GM19351 (cell line): ENCODE measurements around the gene GHRHR.

Source experiments
- ATAC-seq: cut with Tn5 transposase; IDR thresholded peaks from one replicate; pipeline ENCODE4 v1.9.1; 2021; ENCODE audit warnings: mild to moderate bottlenecking, moderate library complexity; ENCODE audit not compliant: unreplicated experiment

The GHRHR gene

DNA sequence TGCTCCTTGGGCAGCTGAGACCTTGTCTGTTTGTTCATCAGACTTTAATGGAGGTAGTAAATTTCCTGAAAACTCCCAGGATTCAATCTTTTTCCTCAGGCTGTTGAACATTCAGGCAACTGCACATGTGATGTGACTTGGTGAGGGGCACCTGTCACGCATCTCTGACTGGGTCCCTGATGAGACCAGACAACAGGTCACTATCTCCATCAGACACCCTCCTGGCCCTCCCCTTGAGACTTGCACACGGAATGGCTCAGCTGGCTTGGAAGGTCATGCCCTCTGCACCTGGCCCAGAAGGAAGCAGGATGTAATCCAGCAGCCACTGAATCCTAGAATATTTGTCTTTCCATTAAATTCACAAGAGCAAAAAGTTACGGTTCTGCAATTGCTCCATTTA lies 36.2 kb upstream of the GHRHR start:
- ATAC-seq = no peak

- ATAC-seq = no peak
These were observed 35.4 kb upstream of the GHRHR start for GRCh38 chr7:30928254-30928872.

DNA sequence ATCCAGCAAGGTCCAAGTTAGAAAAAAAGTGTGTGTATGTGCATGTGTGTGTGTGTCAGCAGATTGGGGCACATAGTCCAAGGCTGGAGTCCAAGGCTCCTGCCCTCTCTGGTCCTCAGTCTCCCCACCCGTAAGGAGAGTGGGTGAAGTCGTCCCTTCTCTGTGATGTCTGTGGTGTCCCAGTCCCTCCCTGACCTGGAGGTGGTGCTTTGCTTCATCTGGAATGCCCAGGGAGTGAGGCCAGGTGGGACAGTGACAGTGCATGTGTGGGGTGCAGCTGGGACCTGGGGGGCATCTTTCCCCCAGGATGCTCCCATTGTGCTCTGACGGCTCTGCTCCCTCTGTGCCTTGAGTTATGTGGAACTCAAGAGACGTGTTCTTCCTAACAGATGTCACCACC lies 34.1 kb upstream of the GHRHR start:
- no peak for ATAC-seq

GRCh38 chr7:30930621-30931020 lies 33.1 kb upstream of the GHRHR start:
- no peak for ATAC-seq

DNA sequence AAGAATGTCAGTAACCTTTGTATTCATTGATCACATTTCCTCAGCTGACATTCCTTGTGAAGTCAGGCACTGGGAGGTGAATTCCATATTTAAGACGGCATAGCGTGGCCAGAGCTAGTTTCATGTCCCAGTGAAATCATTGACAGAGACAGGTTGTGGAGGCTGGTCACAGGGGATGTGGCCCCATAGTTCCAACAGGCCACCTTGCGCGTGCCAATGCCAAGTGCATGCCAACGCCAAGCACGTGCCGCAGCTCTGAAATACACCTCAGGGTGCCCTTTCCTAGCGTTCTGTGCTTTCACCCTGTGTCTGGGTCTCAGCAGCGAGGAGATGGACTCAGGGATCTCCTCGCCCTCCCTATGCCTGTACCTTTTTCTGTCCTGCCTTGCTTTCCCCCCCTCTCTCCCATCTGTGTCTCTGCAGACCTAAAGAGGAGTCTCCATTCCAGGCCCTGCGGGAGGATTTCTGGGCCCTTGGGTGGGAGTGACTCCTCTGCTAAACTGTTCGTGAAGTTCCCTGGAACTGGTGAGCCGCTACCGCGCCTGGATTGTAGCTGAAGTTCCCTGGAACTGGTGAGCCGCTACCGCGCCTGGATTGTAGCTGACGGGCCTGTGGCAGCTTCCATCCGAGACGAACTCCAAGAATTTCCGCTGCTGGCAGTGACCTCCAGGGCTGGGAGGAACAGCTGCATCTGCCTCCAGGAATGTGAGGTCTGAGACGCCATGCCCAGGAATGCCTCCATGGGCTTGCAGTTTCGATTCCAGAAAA lies 32.4 kb upstream of the GHRHR start:
- no peak for ATAC-seq

DNA sequence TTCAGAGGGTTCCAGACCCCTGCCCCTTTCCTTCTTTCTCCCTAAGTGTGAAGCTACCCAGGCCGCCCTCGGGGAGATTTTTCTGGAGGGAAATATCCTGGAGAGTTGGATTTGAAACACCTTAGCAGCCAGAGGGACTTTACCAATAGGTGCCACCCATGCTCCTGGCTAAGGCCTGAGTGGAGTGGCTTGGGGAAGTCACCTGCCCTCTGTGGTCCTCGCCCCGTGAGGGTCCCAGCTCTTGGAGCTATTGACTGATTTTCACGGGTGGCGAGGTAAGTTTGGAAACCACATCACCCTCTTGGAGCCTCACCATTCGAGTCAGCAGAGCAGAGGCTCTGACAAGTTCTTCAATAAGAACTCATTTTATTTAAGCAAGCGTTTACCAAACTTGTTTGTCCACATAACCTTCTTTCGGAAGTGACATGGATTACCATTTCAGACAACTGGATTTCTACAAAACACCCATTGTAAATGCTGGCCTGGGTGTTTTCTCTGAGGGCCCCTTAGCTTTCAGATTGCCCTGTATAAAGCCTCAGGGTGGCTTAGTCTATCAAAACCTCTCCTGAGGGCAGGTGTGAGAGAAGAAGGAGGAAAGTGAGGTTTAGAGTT lies 31.7 kb upstream of the GHRHR start:
- no peak for ATAC-seq

DNA sequence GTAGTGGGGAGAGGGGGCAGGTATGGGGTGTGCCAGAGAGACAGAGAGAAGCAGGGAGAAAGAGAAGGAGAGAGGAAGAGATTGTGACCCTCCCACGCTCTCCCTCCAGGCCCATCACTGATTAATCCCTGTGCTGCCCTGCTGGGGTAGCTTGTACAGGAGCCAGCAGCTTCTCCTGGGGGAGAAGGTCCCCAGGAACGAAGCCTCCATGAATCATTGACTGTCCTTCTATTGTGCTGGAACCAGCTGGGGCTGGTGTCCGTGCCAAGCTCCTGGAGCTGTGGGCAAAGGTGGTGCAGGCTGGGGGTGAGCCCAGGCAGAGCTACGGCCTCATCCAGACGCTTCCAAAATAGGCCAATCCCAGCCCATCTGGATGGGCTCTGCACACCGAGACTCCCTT lies 31.2 kb upstream of the GHRHR start:
- ATAC-seq = no peak

GRCh38 chr7:30933124-30933974 lies 30.4 kb upstream of the GHRHR start:
- ATAC-seq = no peak

DNA sequence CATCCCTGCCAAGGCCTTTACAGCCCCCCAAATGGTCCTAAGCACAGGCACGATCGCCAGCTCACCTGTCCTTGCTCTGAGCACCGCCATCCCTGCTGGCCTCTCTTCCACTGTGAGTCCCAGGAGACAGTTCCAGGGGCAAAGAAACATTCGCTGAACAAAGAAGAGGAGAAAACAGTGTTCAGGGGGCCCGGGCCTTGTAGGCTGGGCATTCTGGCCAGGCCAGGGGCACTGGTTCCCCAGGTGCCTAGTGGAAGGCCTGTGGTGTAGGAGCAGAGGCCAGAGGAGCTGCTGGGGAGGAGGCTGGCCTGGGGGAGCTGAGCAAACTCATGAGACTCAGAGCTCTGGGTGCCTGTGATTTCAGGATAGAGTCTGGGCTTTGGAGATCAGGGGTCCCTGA lies 29.5 kb upstream of the GHRHR start:
- no peak for ATAC-seq

DNA sequence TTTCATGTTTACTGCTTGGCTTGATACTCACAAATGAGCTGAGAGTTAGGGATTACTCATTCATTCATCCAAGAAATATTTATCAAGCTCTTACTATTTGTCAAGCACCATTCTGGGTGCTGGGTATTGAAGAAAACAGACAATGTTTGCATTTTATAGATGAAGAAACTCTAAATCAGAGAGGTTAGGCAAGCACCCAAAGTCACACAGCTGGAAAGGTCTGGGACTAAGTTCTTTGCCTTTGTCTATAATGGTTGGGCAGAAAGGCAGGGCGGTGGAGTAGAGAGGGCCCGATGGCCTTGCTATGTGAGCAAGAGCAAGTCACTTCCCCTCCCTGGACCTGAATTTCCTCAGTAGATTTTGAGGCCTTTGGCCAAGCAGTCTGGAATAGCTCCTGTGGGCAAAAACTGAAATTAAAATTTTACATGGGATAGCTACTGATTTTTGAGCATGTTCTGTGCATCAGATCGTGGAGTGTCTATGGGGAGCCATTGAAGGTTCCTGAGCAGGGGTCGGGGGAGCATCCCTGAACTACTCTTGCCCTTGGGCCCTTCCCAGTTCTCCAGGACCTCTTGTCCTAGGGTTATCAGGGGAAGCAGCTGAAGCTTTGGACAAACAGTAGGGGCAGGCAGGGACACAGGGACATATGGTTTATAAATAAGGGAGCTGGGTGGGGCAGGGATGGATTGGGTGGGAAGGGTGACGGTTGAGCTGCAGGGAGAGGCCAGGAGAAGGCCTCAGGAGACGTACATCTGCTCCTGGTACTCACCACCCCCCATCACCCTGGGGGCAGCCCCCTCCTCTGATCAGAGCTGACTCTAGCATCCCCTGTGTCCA lies 28.8 kb upstream of the GHRHR start:
- ATAC-seq = no peak

GRCh38 chr7:30935569-30935877 lies 28.2 kb upstream of the GHRHR start:
- ATAC-seq = no peak

DNA sequence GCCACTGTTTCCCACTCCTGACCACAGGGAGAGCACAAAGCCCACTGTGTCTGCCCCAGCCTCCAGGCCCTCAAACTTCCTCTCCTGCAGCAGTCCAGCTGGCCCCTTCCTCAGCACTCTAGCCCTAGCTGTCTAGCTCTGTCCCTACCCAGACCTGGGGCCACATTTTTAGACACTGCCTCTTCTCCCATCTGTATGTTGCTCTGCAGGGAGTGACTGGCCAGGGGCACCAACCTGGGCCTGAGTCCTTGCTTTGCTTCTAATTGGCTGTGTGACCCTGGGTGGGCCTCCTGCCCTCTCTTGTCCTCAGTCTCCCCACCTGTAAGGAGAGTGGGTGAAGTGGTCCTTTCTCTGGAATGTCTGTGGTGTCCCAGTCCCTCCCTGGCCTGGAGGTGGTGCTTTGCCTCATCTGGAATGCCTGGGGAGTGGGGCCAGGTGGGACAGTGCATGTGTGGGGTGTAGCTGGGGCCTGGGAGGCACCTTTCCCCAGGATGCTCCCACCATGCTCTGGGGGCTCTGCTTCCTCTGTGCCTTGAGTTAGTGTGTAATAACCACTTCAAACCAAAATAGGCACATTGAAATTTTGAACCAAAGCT lies 27.0 kb upstream of the GHRHR start:
- ATAC-seq = no peak

DNA sequence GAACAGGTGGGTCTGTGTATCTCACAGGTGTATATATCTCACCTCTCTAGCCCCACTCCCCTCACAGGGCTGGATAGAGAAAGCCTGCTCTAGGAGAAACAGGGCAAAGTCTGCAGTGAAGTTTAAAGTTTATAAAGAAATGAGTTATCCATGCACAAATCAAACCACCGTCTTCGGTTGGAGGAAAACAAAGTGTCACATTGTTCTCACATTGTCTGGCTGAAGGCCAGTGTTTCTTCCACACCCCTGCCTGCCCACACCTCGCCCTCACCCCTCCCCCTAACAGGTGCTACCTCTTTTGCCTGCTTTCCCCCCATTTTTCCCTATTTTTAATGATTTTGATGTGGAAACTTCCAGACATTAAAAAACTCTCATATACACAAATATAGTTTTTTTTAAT lies 26.3 kb upstream of the GHRHR start:
- no peak for ATAC-seq

DNA sequence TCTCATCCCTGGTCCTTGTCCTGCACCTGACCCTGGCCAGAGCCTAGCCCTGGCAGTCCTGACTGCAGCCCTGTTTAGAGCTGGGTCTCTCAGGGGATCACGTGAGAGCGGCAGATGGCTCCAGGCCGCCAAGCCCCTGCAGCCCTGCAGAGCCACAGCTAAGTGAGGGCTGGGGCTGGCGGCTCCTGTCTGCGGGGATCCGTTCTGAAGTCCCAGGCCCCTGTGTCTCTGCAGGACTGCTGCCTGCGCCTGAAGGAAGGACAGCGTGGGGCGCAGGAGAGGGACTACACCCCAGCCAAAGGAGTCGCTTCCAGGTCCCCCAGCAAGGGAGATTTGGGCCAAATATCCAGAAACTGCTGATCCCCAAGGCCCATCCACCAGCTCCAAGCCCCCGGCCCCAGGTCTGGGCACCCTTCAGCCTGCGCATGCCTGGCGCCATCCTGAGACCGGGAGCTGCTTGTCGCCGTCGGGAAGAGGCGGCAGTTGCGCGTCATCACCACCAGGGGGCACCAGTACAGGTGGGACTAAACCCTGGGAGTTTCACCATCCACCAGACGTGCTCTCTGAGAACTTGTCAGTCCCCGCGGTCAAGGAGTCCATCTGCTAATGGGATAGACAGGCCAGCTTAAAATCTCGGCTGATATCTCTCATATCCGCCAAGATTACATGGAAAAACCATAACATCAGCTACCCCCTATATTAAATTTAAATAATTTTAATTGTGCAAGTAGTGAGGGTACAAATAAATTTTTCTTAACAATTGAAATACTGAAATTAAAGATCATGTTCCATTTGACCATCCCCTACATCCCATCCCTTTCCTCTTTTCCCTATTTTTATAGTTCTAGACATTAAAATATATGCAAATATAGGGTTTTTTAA lies 25.1 kb upstream of the GHRHR start:
- ATAC-seq = peak; percentile 82

DNA sequence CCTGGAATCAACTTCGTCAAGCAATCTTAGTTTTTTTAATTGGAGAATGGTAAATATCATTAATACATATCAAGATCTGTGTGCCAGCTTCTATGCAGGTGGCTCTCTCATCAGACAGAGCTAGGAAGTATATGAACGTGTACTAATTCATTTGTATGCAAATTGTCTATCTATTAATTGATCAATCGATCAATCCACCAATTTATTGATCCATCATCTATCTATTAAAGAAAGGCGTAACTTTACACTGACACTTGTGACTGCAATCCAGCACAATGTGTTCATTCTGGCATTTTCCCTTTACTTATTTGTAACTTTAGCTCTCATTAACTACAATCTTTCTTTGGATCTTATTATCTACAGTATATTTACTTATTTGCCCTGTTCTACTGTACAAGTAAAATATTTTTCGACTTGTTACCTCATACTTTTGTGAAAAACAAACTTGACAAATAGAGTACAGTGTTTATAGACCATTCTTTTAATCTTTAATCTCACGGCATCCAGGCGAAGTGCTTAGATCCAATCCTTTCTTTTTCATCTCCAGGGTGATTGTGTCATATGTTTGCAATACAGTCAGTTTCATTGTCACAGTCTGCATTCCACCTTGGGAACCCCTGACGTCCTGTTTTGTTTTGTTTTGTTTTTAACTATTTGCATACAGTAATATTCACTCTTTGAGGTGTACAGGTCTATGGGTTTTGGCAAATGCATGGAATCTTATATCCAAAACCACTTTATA lies 22.0 kb upstream of the GHRHR start:
- no peak for ATAC-seq

DNA sequence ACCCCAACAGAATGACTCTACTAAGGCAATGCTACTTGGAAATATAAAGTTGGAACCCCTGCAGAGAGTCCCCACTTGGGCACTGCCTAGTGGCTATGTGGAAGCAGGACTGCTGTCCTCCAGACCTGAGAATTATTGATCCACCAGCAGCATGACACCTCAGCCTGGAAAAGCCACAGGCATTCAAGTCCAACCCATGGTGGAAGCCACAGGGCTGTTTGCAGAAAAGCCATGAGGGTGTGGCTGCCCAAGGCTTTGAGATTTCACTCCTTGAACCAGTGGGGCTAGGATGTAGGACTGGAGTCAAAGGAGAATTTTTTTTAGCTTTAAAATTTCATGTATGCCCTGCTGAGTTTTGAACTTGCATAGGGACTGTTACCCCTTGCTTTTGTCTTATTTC lies 13.6 kb upstream of the GHRHR start:
- no peak for ATAC-seq

DNA sequence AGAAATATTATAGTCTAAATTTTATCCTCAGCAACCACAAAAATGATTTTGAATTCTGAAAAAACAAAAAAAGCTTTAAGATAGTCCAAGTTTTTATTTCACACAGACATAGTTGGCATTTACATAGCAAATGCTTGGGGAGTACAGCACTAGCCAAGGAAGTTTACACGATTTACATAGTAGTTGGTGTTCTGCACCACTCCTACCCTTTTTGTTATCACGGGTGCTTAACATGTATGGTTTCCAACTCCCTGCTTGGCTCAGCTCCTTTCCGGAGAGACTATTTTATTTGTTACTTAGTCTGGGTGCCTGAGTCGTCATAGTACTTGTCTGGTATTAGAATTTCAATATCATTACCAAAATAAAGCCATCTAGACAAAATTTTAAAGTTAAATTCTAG lies 8.8 kb upstream of the GHRHR start:
- ATAC-seq = no peak

DNA sequence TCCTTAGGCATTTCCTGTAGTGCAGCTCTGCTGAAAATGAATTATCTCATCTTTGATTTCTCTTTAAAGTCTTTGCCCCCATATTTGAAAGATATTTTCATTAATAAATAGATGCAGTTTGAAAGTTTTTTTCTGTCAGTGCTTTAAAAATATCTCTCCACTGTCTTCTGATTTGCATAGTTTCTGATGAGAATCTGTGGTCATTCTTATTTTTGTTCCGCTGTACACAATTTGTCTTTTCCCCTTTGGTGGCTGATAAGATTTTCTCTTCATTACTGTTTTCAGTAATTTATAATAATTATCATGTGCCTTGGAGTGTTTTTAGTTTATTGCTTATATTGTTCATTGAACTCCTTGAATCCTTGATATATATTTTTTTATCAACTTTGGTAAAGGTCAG lies 7.0 kb upstream of the GHRHR start:
- no peak for ATAC-seq

DNA sequence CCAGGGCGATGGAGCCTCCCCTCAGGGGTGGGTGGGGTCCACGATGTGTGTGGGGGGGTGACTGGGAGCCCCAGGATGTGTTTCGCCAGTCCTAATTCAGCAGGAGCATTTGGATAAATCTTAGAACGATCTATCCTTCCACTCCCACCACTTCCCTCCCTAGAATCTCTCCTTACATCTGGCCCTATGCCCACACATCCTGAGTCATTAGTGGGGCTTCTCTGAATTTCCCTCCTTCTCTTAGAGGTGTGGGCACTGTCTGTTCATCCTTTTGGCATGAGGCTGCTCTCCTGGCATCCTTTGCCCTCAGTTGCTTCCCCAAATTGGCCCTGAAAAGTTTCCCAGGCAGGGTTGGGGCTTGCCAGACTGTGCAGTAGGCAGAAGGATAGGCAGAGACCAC lies 1.6 kb downstream of the GHRHR start:
- ATAC-seq = no peak
